Measurements from ENCODE around the gene ATP2A3. TPM values are rescaled to one million over a fixed set of nuclear protein-coding genes. Genes with fewer than 3 reads are reported as not detected.
A peak's percentile ranks its signal among the peaks of the same experiment; 100 is the strongest.
"Not testable (repeated sequence)": the region's sequence is repeated elsewhere in the genome, so short reads cannot be mapped to it uniquely, and the experiment has no call there.

ATP2A3 gene
- total RNA-seq, 2 donors from 2014 or later: 108 to 109 TPM

GRCh38 chr17:4003501-4004421, 39.5 kb upstream of the ATP2A3 start:
- H3K27me3 Mint-ChIP-seq (ENCODE audit: low read depth): no peaks in the 10 kb centered on the region
- DNase-seq (no peak), ATAC-seq (replicated peaks in 1 of 2) (no peak)
- no peaks in the 10 kb centered on the region for H3K36me3 Mint-ChIP-seq (ENCODE audit: insufficient read depth in 2 of 2)
- peaks cover 6% of the 10 kb centered on the region for H3K4me1 Mint-ChIP-seq (ENCODE audit: low read depth)
- H3K9me3 Mint-ChIP-seq: no peaks in the 10 kb centered on the region
- H3K27ac Mint-ChIP-seq: no peak overlapping the region
- no peak overlapping the region for H3K4me3 Mint-ChIP-seq

GRCh38 chr17:4003131-4003500, 38.9 kb upstream of the ATP2A3 start:
- Mint-ChIP-seq H3K4me3 (no peak overlapping the region), H3K4me1 (ENCODE audit: low read depth) (peaks cover 6% of the 10 kb centered on the region), H3K9me3 (no peaks in the 10 kb centered on the region), H3K36me3 (ENCODE audit: insufficient read depth in 2 of 2) (no peaks in the 10 kb centered on the region), H3K27ac (no peak overlapping the region), H3K27me3 (ENCODE audit: low read depth) (no peaks in the 10 kb centered on the region)
- no peak for DNase-seq
- ATAC-seq (replicated peaks in 1 of 2): no peak

- Mint-ChIP-seq H3K4me3 (no peak overlapping the region), H3K36me3 (ENCODE audit: insufficient read depth in 2 of 2) (peaks cover under 1% of the 10 kb centered on the region in 2 donors), H3K27me3 (ENCODE audit: low read depth) (no peaks in the 10 kb centered on the region), H3K4me1 (ENCODE audit: low read depth) (peaks cover 6% of the 10 kb centered on the region), H3K9me3 (no peaks in the 10 kb centered on the region), H3K27ac (no peak overlapping the region)
- no peak for DNase-seq
- ATAC-seq (replicated peaks in 1 of 2): no peak
Observed at GRCh38 chr17:4001048-4001590, 36.9 kb upstream of the ATP2A3 start.

GRCh38 chr17:3998436-3998835, 34.2 kb upstream of the ATP2A3 start:
- DNase-seq (no peak), ATAC-seq (replicated peaks in 1 of 2) (no peak)
- Mint-ChIP-seq H3K36me3 (ENCODE audit: insufficient read depth in 2 of 2) (peaks cover 1 to 7% of the 10 kb centered on the region in 2 donors), H3K4me1 (ENCODE audit: low read depth) (no peaks in the 10 kb centered on the region), H3K4me3 (no peak overlapping the region), H3K27me3 (ENCODE audit: low read depth) (peaks cover 8% of the 10 kb centered on the region), H3K9me3 (peaks cover 4% of the 10 kb centered on the region in 2 donors), H3K27ac (no peak overlapping the region)

GRCh38 chr17:3995067-3995466, 30.8 kb upstream of the ATP2A3 start:
- Mint-ChIP-seq H3K9me3 (peaks cover 4% of the 10 kb centered on the region in 2 donors), H3K27ac (no peak overlapping the region), H3K4me1 (ENCODE audit: low read depth) (no peaks in the 10 kb centered on the region), H3K4me3 (no peak overlapping the region), H3K27me3 (ENCODE audit: low read depth) (peaks cover 24% of the 10 kb centered on the region), H3K36me3 (ENCODE audit: insufficient read depth in 2 of 2) (peaks cover 1 to 7% of the 10 kb centered on the region in 2 donors)
- ATAC-seq (replicated peaks in 1 of 2) (no peak), DNase-seq (no peak)

GRCh38 chr17:3994221-3994576, 30.0 kb upstream of the ATP2A3 start:
- Mint-ChIP-seq H3K4me3 (no peak overlapping the region), H3K27me3 (ENCODE audit: low read depth) (peaks cover 24% of the 10 kb centered on the region), H3K36me3 (ENCODE audit: insufficient read depth in 2 of 2) (peaks cover 1 to 7% of the 10 kb centered on the region in 2 donors), H3K4me1 (ENCODE audit: low read depth) (no peaks in the 10 kb centered on the region), H3K27ac (no peak overlapping the region), H3K9me3 (peaks cover 4% of the 10 kb centered on the region in 2 donors)
- no peak for ATAC-seq (replicated peaks in 1 of 2)
- DNase-seq: no peak

GRCh38 chr17:3993493-3994220, 29.4 kb upstream of the ATP2A3 start:
- Mint-ChIP-seq H3K27me3 (ENCODE audit: low read depth) (peaks cover 24% of the 10 kb centered on the region), H3K36me3 (ENCODE audit: insufficient read depth in 2 of 2) (peaks cover 1 to 7% of the 10 kb centered on the region in 2 donors), H3K4me1 (ENCODE audit: low read depth) (no peaks in the 10 kb centered on the region), H3K4me3 (no peak overlapping the region), H3K27ac (no peak overlapping the region), H3K9me3 (peaks cover 4% of the 10 kb centered on the region in 2 donors)
- DNase-seq (no peak), ATAC-seq (replicated peaks in 1 of 2) (no peak)

- no peak overlapping the region for H3K27ac Mint-ChIP-seq
- no peak for DNase-seq
- no peaks in the 10 kb centered on the region for H3K4me1 Mint-ChIP-seq (ENCODE audit: low read depth)
- H3K4me3 Mint-ChIP-seq: no peak overlapping the region
- peaks cover 4% of the 10 kb centered on the region in 2 donors for H3K9me3 Mint-ChIP-seq
- ATAC-seq (replicated peaks in 1 of 2): no peak
- peaks cover 1 to 7% of the 10 kb centered on the region in 2 donors for H3K36me3 Mint-ChIP-seq (ENCODE audit: insufficient read depth in 2 of 2)
- peaks cover 24% of the 10 kb centered on the region for H3K27me3 Mint-ChIP-seq (ENCODE audit: low read depth)
Observed at GRCh38 chr17:3992370-3992769, 28.1 kb upstream of the ATP2A3 start.

GRCh38 chr17:3991699-3992098, 27.5 kb upstream of the ATP2A3 start:
- H3K4me1 Mint-ChIP-seq (ENCODE audit: low read depth); H3K27ac Mint-ChIP-seq; ATAC-seq (replicated peaks in 1 of 2); H3K9me3 Mint-ChIP-seq; H3K36me3 Mint-ChIP-seq (ENCODE audit: insufficient read depth in 2 of 2); H3K4me3 Mint-ChIP-seq; DNase-seq: not testable (repeated sequence)
- peaks cover 24% of the 10 kb centered on the region for H3K27me3 Mint-ChIP-seq (ENCODE audit: low read depth)

GRCh38 chr17:3990386-3991127, 26.3 kb upstream of the ATP2A3 start:
- Mint-ChIP-seq H3K4me1 (ENCODE audit: low read depth) (no peaks in the 10 kb centered on the region), H3K27ac (peak overlapping the region; percentile 65), H3K9me3 (peaks cover 4% of the 10 kb centered on the region in 2 donors), H3K27me3 (ENCODE audit: low read depth) (peaks cover 24% of the 10 kb centered on the region), H3K36me3 (ENCODE audit: insufficient read depth in 2 of 2) (peaks cover 0 to 5% of the 10 kb centered on the region in 2 donors), H3K4me3 (no peak overlapping the region)
- DNase-seq (no peak), ATAC-seq (replicated peaks in 1 of 2) (no peak)

GRCh38 chr17:3989041-3989886, 25.0 kb upstream of the ATP2A3 start:
- ATAC-seq (replicated peaks in 1 of 2): no peak

More at GRCh38 chr17:3989041-3989886, 25.0 kb upstream of the ATP2A3 start:
- peaks cover 17% of the 10 kb centered on the region for H3K27me3 Mint-ChIP-seq (ENCODE audit: low read depth)
- no peaks in the 10 kb centered on the region for H3K36me3 Mint-ChIP-seq (ENCODE audit: insufficient read depth in 2 of 2)
- no peak overlapping the region for H3K27ac Mint-ChIP-seq
- DNase-seq: no peak
- no peak overlapping the region for H3K4me3 Mint-ChIP-seq
- H3K9me3 Mint-ChIP-seq: no peaks in the 10 kb centered on the region
- no peaks in the 10 kb centered on the region for H3K4me1 Mint-ChIP-seq (ENCODE audit: low read depth)
